GM19043 (cell line): Measurements from ENCODE around the gene RASSF10.
"Not testable (repeated sequence)": the region's sequence is repeated elsewhere in the genome, so short reads cannot be mapped to it uniquely, and the experiment has no call there.

ENCODE experiments used
- ATAC-seq: cut with Tn5 transposase; IDR thresholded peaks from one replicate; pipeline ENCODE4 v1.9.1; 2021; ENCODE audit warnings: low read depth; ENCODE audit not compliant: unreplicated experiment

RASSF10 gene

GRCh38 chr11:13015753-13016152 is 6.6 kb downstream of the RASSF10 start:
- no peak for ATAC-seq

- ATAC-seq = no peak
Measured at GRCh38 chr11:13016415-13016814, 7.3 kb downstream of the RASSF10 start.

- no peak for ATAC-seq
Measured at GRCh38 chr11:13019313-13019712, 10.2 kb downstream of the RASSF10 start.

- no peak for ATAC-seq
Measured at GRCh38 chr11:13023423-13023822, 14.3 kb downstream of the RASSF10 start.

- ATAC-seq = no peak
Measured at GRCh38 chr11:13026722-13027121, 17.6 kb downstream of the RASSF10 start.

GRCh38 chr11:13028322-13028721 is 19.2 kb downstream of the RASSF10 start:
- ATAC-seq = no peak

DNA sequence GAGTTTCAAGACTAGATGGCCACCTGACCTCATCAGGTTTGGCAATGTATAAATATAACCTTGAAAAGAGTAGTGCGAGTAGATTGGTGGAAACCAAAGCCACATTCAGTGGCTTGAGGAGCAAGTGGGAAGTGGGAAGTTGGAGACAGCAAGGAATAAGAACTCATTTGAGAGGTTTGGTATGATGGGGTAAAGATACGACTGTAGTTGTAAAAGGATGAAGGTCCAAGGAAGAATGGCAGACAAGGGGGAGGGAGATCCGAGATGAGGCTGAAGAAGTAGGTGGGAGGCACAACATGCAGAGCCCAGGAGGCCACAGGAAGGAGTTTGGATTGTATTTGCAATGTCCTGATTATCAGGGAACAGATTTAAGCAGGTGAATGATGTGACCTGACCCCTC is 20.8 kb downstream of the RASSF10 start:
- no peak for ATAC-seq

- ATAC-seq = no peak
Measured at GRCh38 chr11:13030857-13031256, 21.7 kb downstream of the RASSF10 start.

GRCh38 chr11:13031349-13031748 is 22.2 kb downstream of the RASSF10 start:
- no peak for ATAC-seq

DNA sequence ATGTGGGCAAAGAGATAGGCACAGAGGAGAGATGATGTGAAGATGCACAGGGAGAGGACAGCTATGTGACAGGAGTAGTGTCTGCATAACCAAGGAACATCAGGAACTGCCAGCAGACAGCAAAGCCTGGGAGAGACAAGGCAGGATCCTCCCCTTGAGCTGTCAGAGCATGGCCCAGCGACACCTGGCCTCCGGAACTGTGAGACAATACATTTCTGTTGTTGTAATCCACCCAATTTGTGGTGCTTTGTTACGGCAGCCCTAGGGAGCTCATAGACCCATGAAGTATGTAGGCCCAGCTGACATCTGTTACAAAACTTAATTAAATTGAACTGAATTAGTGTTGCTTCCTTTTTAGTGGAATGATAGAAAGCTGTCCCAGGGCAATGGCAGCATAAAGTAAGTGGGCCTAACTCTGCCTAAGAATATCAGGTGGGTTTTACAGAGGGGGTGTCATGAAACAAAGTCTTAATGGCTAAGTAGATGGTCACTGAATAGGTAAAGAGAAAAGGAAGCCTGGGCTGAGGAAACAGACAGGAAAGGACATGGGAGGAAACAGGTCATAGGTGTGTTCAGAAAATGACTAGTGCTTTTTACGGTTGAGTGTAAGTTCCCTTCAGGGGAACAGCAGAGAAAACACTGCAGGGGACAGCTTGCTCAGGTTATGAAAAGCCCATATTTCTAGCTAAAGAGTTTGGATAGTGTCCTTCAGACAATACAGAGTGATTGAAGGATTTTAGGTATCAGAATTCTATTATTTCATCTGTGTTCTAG is 24.8 kb downstream of the RASSF10 start:
- ATAC-seq = no peak

DNA sequence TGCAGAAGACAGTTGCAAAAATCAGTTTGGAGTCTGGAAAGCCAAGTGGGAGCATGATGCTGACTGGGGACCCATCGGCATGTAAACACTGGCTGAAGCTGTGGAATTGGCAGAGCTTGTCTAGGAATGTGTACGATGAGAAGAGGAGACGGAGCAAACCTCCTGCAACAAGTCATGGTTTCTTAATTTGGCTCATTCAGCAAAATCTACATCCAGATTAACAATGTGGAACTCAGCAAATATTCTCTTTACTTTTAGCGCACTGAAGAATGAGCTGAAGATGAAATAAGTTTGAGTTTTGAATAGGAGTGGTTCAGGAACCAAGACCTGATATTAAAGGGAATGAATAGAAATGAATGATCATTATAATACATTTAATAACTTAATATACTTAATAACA is 26.6 kb downstream of the RASSF10 start:
- ATAC-seq = no peak

DNA sequence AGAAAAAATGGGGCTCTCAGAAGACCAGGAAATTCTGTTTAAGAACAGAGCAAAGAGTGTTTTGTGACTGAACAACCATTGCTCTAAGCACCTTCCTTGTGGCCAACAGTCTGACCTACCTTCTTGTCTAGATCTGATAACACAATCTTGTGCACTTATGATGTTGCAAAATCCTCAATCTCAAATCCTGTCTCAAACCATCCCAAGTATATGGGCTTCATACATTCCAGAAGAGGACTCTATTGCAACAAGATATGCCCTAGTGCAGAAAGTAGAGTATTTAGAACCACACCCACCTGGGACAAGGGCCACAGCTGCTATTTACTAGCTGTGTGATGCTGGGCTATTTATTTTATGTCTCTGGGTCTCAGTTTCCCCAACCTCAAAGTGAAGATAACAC is 27.1 kb downstream of the RASSF10 start:
- ATAC-seq = no peak

DNA sequence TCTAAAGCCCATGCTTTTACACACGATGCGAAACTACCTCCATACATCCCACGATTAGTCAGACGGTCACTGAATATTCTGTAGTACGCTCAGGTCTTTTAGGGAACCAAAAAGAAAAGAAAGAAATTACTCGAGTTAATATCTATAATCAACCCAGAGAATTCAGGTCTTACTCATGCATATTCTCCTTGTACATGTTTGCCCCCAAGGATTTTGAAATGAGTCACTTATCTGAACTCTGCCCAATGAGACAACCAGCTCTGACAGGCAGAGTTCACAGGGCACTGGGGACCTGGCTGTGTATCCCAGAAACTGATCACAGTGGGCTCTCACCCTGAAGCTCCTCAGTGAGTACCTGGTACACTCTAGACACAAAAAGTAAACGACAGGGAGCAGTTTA is 29.2 kb downstream of the RASSF10 start:
- no peak for ATAC-seq

DNA sequence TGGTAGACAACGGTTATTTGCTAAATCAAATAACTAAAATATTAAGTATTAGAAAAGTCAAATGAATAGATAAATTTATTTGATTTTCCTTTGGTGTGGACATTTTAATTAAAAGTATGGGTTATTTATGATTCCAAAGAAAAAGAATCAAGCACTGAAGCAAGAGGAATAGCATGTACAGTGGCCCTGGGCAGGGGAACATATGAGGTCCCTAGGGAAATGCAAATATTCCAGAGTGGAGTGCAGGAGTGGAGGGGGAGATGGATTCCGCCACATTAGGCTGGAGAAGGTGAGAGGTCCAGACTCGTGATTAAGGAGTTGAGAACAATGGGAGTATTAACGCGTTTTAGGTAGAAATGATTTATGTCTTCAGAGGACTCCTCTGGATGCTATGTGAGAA is 30.0 kb downstream of the RASSF10 start:
- no peak for ATAC-seq

DNA sequence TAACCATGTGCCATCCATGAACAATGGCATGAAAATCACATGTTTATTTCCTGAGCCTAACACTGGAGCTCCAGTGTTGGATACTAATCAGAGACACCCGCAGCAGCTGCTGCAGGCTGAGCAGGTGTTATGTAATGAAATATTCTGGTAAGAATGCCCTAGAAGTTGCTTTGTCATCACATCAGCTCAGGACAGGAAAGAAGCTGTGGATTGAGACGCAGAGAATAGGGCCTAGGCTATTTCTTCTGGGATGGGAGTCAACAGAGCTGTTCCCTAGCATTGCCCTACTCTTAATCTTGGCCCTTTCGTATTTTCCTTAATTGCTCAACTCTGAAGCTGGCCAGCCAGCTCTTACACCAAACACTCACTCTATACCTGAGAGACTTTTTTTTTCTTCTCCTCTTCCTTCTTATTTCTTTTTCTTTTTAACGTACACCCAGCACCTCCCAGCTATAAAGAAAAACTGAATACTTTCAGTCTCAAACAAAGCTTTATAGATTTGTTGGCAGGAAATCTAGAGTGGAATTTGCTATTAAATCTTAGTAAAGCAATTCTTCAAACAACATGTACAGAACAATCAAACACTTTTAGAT is 31.9 kb downstream of the RASSF10 start:
- no peak for ATAC-seq

DNA sequence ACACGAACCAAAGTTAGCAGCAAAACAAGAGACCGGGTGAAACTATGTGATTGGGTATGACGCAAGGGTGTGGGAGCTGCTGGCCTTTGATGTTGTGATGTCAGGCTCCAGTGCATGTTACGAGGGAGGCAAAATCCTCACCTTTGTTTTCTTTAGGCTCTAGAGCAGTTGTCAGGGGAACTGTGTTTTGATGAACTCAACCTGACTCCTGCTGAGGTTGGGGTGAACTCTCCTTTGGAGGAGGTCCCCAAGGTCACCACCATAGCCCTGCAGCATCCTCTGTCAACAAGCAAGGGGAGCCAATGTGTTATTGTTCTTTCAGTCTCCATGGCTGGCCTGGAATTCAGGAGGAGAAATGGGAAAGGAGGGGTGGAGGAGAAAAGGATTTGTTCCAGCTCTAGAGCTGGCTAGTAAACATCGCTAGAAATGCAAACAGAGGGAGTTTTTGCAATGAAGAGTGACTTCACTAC is 33.8 kb downstream of the RASSF10 start:
- ATAC-seq = no peak

GRCh38 chr11:13043912-13044628 is 35.0 kb downstream of the RASSF10 start:
- ATAC-seq = no peak

DNA sequence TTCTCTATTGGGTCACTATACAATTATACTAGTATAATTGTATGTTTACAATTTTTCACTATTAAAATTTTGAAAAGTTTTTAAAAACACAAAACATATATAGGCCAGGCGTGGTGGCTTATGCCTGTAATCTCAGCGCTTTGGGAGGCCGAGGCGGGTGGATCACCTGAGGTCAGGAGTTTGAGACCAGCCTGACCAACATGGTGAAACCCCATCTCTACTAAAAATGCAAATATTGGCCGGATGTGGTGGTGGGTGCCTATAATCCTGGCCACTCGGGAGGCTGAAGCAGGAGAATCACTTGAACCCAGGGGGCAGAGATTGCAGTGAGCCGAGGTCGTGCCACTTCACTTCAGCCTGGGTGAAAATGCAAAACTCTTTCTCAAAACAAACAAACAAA is 36.0 kb downstream of the RASSF10 start:
- not testable (repeated sequence) for ATAC-seq

DNA sequence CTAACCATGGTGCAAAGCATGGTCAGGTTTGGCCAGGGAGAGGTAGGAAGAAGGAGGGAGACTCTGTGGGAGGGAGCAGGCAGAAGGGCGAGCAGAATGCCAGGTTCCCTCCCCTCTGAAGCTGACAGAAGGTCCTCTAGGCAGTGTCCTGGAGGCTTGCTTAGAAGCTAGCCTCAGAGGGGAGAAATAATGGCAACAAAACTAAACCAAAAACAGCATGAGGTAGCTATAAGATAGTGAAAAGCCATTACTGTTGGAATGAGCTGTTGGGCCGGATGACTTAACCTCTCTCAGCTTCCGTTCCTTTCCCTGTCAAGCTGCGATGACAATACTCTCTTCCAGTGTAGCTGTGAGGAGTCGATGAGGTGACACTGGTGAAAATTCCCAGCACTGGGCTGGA is 36.6 kb downstream of the RASSF10 start:
- ATAC-seq = no peak

DNA sequence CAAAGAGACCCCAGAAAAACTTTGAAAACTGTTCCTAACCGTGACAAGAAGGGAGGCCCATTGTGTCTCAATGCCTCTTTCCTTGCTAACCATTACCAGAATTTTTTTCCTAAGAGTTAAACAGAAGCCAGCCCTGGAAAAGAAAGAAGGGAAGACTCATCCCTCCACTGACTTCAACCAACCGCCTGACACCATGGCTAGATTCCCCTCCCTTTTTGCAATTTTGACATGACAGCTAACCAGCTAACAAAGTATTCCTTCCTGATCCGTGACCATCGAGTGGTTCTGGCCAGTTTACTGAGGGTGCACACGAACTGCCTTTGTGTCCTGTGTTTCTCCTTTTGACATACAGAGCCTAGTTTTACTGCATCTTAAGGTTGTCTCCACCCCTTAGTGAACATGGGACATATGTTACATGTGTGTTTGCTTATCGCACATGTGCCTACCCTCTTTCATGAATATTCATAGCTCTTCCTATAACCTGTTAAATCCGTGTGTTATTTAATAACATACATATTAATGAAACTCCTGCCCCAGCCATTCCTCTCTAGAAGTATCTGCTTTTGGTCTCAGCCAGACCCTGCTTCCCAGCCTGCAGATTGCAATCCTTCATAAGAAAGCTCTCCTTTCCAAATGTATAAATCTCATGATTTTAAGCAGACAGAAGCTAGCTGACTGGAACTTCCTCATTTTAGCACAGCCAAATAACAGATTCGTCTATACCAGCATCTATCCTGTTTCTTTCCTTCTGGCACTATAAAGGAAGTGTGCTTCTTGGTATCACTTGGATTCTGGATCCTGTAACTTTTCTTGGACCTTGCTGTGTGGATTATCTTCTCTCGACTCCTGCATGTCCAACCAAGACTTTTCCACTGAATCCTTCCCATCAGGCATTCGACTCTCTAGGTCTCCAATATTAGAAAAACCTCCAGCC is 37.8 kb downstream of the RASSF10 start:
- ATAC-seq = no peak

- ATAC-seq = no peak
Measured at GRCh38 chr11:13047884-13048283, 38.8 kb downstream of the RASSF10 start.
